Activated T-helper 1 cell treated with Interleukin-2 at 50 U/mL for 16 hours (primary cell): ENCODE results near the gene CEP85L.

Experiments
- DNase-seq: peaks from one replicate; pipeline ENCODE4 v3.0.0-alpha.2; 2020; ENCODE audit warnings: low read depth

CEP85L gene

GRCh38 chr6:118577972-118578371 lies 73.4 kb downstream of the CEP85L start:
- no peak for DNase-seq

- no peak for DNase-seq
Observed at GRCh38 chr6:118574051-118574865, 77.1 kb downstream of the CEP85L start.

- DNase-seq: no peak
Observed at GRCh38 chr6:118571121-118571520, 80.3 kb downstream of the CEP85L start.

GRCh38 chr6:118569498-118569897 lies 81.9 kb downstream of the CEP85L start:
- no peak for DNase-seq

GRCh38 chr6:118567974-118568373 lies 83.4 kb downstream of the CEP85L start:
- DNase-seq: no peak

GRCh38 chr6:118565311-118565960 lies 86.0 kb downstream of the CEP85L start:
- DNase-seq: no peak

- no peak for DNase-seq
Observed at GRCh38 chr6:118562959-118563358, 88.4 kb downstream of the CEP85L start.

GRCh38 chr6:118562248-118562647 lies 89.1 kb downstream of the CEP85L start:
- no peak for DNase-seq

GRCh38 chr6:118559659-118560058 lies 91.7 kb downstream of the CEP85L start:
- no peak for DNase-seq

- no peak for DNase-seq
Observed at GRCh38 chr6:118558464-118559217, 92.8 kb downstream of the CEP85L start.

- no peak for DNase-seq
Observed at GRCh38 chr6:118554698-118555097, 96.7 kb downstream of the CEP85L start.

- DNase-seq: no peak
Observed at GRCh38 chr6:118553132-118553531, 98.3 kb downstream of the CEP85L start.

- no peak for DNase-seq
Observed at GRCh38 chr6:118551063-118552053, 100.0 kb downstream of the CEP85L start.

- no peak for DNase-seq
Observed at GRCh38 chr6:118548613-118549012, 102.8 kb downstream of the CEP85L start.

GRCh38 chr6:118548136-118548535 lies 103.3 kb downstream of the CEP85L start, which contains the start of gene PLN:
PLN (plus strand) TSS chr6:118548296; CDS start chr6:118558922, 10,626 bp downstream.
- no peak for DNase-seq

GRCh38 chr6:118546880-118547218 lies 104.5 kb downstream of the CEP85L start:
- DNase-seq: no peak

- DNase-seq: no peak
Observed at GRCh38 chr6:118546164-118546879, 105.1 kb downstream of the CEP85L start.

GRCh38 chr6:118544105-118544504 lies 107.3 kb downstream of the CEP85L start:
- DNase-seq: no peak

- no peak for DNase-seq
Observed at GRCh38 chr6:118542184-118542952, 109.0 kb downstream of the CEP85L start.

- no peak for DNase-seq
Observed at GRCh38 chr6:118537574-118537973, 113.8 kb downstream of the CEP85L start.
